ENCODE data around the gene TNNC1. TPM values are rescaled to one million over a fixed set of nuclear protein-coding genes. Genes with fewer than 3 reads are reported as not detected.
A peak's percentile ranks its signal among the peaks of the same experiment; 100 is the strongest.

Gene TNNC1
- total and polyA plus RNA-seq, 12 donors, result 1.1 to 42.0 (median 6.3) TPM

GRCh38 chr3:52456800-52457183 lies 3.0 kb upstream of the TNNC1 start:
- Histone ChIP-seq H3K27me3 (no peaks in the 10 kb centered on the region), H3K4me3 (peak overlapping the region in 2 of 4 donors; percentile 78 to 89), H3K27ac (peak overlapping the region in 3 of 5 donors; percentile 70 to 91 (median 87)), H3K9me3 (replicated peaks in 1 of 3) (no peaks in the 10 kb centered on the region), H3K36me3 (replicated peaks in 1 of 2) (peaks cover 0 to 40% of the 10 kb centered on the region in 2 donors), H3K4me1 (replicated peaks in 1 of 2) (peaks cover 5 to 32% of the 10 kb centered on the region in 2 donors)
- 78 to 83% (median 80%) methylated on average over 1 to 5 of the region's 5 CpGs for WGBS, 4 donors
- intact Hi-C loops (cut with DNase I), result no loop called here
- peak in 1 of 7 donors; percentile 55 for DNase-seq
- TF ChIP-seq POLR2A (IDR thresholded peaks at IDR 0.05) (no peak), CTCF (IDR thresholded peaks at IDR 0.05) (no peak)

GRCh38 chr3:52456169-52456799 lies 2.4 kb upstream of the TNNC1 start:
- Histone ChIP-seq H3K4me1 (replicated peaks in 1 of 2) (peaks cover 5 to 31% of the 10 kb centered on the region in 2 donors), H3K27me3 (no peaks in the 10 kb centered on the region), H3K9me3 (replicated peaks in 1 of 3) (no peaks in the 10 kb centered on the region), H3K27ac (peak overlapping the region in 4 of 5 donors; percentile 63 to 91 (median 78)), H3K36me3 (replicated peaks in 1 of 2) (peaks cover 0 to 36% of the 10 kb centered on the region in 2 donors), H3K4me3 (peak overlapping the region; percentile 56 to 99 (median 84))
- TF ChIP-seq CTCF (IDR thresholded peaks at IDR 0.05) (no peak), POLR2A (IDR thresholded peaks at IDR 0.05) (no peak)
- peak in 3 of 7 donors; percentile 50 to 74 (median 55) for DNase-seq
- intact Hi-C loops (cut with DNase I), result no loop called here
- WGBS, 4 donors, result 6 to 20% (median 7%) methylated on average over 7 to 13 of the region's 13 CpGs

- Histone ChIP-seq H3K27me3 (no peaks in the 10 kb centered on the region), H3K4me1 (replicated peaks in 1 of 2) (peaks cover 5 to 31% of the 10 kb centered on the region in 2 donors), H3K27ac (peak within 1 kb of the TSS in 4 of 5 donors; percentile 63 to 91 (median 78)), H3K4me3 (peak within 1 kb of the TSS; percentile 56 to 99 (median 84)), H3K9me3 (replicated peaks in 1 of 3) (no peaks in the 10 kb centered on the region), H3K36me3 (replicated peaks in 1 of 2) (peaks cover 0 to 29% of the 10 kb centered on the region in 2 donors)
- intact Hi-C loops (cut with DNase I), result no loop called here
- DNase-seq, result peak; percentile 83 to 95 (median 90)
- TF ChIP-seq POLR2A (IDR thresholded peaks at IDR 0.05), result peak in 1 of 2 donors; percentile 69
- no peak for TF ChIP-seq CTCF (IDR thresholded peaks at IDR 0.05)
- 0 to 1% (median 1%) methylated on average over 15 to 86 of the region's 86 CpGs for WGBS, 4 donors
Observed at GRCh38 chr3:52455283-52456168, 1.7 kb upstream of the TNNC1 start, which contains the start of gene NISCH. TSS of gene NISCH (plus strand) at chr3:52455604. CDS start at chr3:52455642, 38 bp downstream.

GRCh38 chr3:52454938-52455282 lies 1.1 kb upstream of the TNNC1 start:
- peaks cover 5 to 31% of the 10 kb centered on the region in 2 donors for H3K4me1 ChIP-seq (replicated peaks in 1 of 2)
- DNase-seq, result no peak
- 39 to 43% (median 41%) methylated on average over 11 of the region's 11 CpGs for WGBS, 4 donors
- peak overlapping the region in 3 of 4 donors; percentile 56 to 89 (median 78) for H3K4me3 ChIP-seq
- peak overlapping the region in 4 of 5 donors; percentile 63 to 91 (median 78) for H3K27ac ChIP-seq
- no peaks in the 10 kb centered on the region for H3K9me3 ChIP-seq (replicated peaks in 1 of 3)
- H3K36me3 ChIP-seq (replicated peaks in 1 of 2), result peaks cover 0 to 24% of the 10 kb centered on the region in 2 donors
- intact Hi-C loops (cut with DNase I), result no loop called here
- no peaks in the 10 kb centered on the region for H3K27me3 ChIP-seq
- TF ChIP-seq POLR2A (IDR thresholded peaks at IDR 0.05), result peak in 1 of 2 donors; percentile 5
- TF ChIP-seq CTCF (IDR thresholded peaks at IDR 0.05), result no peak

Measured in adrenal gland (tissue), 12 donors.